Midbrain (tissue), 1 donor: ENCODE results near the gene LRCH1.

ENCODE experiments used
- DNase-seq: peaks from one replicate; lab custom pipeline; 2025; lab: John Stamatoyannopoulos, UW

The LRCH1 gene

GRCh38 chr13:46535825-46536224 lies 17.1 kb upstream of the LRCH1 start:
- no peak for DNase-seq

GRCh38 chr13:46536341-46536740 lies 16.6 kb upstream of the LRCH1 start:
- DNase-seq: no peak

GRCh38 chr13:46539231-46539630 lies 13.7 kb upstream of the LRCH1 start:
- DNase-seq: no peak

GRCh38 chr13:46541210-46541609 lies 11.8 kb upstream of the LRCH1 start:
- DNase-seq: no peak

- no peak for DNase-seq
Observed at GRCh38 chr13:46542833-46543232, 10.1 kb upstream of the LRCH1 start.

- no peak for DNase-seq
Observed at GRCh38 chr13:46543287-46543686, 9.7 kb upstream of the LRCH1 start.

DNA sequence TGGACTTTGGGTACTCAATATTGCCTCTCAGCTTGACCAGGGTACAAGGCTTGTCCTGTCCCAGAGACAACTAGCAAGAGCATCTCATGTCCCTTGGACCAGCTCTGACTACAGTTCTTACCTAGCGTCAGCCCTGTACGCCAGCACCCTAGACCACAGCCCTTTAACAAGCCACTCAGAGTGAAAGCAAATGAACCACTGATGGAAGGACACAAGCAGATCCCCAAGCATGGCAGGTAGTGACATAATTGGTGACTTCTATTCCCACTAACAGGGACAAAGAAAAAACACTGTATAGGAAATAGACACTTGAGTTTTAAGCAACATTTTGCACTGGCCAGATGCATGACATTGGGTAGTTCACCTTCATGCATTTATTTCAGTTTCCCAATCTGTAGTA lies 8.8 kb upstream of the LRCH1 start:
- DNase-seq: no peak

GRCh38 chr13:46544811-46545210 lies 8.2 kb upstream of the LRCH1 start:
- DNase-seq: no peak

DNA sequence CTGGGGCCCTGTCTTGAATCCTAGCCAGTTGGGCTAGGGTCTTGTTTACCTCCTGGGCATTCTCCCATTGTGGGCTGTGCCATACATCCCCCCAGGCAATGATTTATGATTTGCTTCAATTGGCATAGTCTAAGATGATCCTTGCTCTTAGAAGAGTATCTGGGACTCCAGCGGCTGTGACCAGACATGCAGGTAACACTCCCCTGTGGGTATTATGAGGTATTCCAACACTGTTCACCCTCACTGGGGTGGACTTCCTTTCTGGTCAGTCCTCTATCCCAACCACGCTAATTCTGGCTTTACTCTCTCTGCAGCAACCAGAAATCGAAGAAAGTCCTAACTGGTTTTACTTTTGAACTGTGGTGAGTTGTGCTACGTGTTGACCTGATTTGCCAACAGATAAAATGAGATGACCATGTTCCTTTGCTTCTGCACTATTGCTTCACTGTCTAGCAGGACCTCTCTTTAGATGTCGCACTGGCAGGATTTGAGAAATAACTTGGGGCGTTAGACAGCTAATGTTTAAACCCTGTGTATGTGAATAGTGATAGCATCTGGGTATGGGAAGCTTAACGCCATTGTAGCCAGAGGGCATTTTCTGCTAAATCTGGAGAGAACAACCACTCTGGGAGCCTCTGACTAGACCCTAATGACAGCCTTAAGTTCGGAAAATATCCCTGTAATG lies 6.7 kb upstream of the LRCH1 start:
- DNase-seq: no peak

DNA sequence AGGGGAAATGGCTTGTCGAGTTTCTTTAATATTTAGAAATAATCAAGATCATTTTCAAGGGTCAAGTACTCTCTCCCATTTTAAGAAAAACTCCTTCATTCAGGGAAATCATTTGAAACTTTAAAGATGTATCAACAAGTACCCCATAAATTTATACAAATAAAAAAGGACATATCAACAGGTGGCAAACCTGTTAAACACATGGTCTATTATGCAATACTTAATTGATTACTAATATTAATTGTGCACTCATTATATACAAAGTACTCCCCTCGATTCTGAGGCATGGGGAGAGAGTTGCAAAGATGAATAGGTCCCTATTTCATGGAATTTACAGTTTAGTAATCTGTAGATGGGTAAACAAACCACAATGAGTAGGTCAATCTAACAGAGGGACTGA lies 2.1 kb upstream of the LRCH1 start:
- no peak for DNase-seq

GRCh38 chr13:46551410-46552302 lies 1.3 kb upstream of the LRCH1 start:
- peak; percentile 52 for DNase-seq

- DNase-seq: no peak
Observed at GRCh38 chr13:46552303-46552682, 677 bp upstream of the LRCH1 start.

- no peak for DNase-seq
Observed at GRCh38 chr13:46553521-46553885, 533 bp downstream of the LRCH1 start.

- DNase-seq: peak; percentile 22
Observed at GRCh38 chr13:46553886-46554858, 1.2 kb downstream of the LRCH1 start.

DNA sequence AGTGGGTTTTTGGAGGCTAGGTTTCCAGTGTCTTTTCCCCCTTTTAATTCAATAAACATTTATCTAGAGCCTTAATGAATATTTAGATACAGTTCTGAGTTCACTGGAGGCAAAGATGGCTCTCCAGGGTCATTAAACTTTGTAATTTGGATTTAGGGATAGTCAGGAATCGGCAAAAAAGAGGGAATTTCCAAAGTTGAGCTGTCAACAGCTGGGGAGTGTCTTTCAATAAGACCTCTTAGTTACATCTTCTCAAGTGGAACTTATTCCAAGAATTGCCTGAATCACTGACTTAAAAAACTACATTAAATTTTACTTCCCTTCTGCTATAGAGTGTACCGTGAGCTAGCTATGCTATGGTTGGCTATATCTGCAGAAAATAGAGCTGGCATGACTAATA lies 2.0 kb downstream of the LRCH1 start:
- DNase-seq: no peak

- no peak for DNase-seq
Observed at GRCh38 chr13:46555722-46556417, 2.9 kb downstream of the LRCH1 start.

DNA sequence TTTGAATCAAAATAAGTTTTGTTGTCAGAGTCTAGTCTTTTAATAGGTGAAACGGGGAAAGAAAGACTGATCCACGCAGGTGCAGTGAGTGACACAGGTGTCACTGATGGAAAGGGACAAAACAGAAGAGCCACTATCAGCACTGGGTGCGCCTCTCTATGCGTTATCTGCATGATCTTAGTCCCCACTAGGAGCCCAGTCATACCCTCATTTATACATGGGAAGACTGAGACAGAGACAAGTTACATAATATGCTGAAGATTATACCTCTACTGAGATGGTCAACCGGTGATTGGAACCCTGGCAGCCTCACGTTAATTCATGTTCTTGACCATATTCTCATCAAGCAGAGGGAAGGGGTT lies 3.4 kb downstream of the LRCH1 start:
- no peak for DNase-seq

- no peak for DNase-seq
Observed at GRCh38 chr13:46559272-46559805, 6.4 kb downstream of the LRCH1 start.

DNA sequence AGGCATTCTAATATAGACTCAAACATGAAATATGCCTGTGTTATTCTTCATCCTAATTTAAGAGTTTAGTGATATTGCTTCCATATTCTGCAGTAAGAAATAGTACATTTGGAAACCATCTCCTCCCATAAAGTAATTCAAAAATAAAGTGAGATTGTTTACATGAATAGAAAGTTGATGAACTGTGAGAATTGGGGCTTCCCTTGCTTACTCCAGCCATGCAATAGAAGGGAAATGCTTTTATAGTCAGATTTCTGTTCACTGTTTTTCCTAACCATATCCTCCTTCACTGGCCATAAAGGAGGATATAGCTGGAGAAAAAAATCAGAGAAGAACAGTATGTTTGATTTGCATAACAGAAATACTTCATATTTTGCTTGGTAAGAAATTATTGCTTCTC lies 7.8 kb downstream of the LRCH1 start:
- DNase-seq: no peak

DNA sequence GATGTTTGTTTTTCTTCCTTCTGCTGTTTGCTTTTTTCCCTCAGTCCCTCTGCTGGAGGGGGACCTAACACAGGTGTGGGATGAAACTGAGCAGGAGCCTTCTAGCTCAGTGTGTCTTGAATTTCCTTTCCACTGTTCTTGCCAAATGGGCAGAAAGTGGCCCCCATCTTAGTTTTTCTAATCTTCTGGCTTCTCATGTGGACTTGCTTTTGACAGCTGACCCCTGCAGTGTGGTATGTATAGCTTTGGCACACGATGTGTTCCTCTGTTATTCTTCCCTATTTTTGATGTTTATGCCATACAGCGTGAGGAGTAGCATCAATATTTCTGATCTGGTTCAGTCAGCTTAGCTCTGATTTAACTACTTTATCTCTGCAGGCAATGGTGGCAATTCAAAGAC lies 8.3 kb downstream of the LRCH1 start:
- DNase-seq: no peak

- DNase-seq: no peak
Observed at GRCh38 chr13:46561691-46562090, 8.7 kb downstream of the LRCH1 start.

DNA sequence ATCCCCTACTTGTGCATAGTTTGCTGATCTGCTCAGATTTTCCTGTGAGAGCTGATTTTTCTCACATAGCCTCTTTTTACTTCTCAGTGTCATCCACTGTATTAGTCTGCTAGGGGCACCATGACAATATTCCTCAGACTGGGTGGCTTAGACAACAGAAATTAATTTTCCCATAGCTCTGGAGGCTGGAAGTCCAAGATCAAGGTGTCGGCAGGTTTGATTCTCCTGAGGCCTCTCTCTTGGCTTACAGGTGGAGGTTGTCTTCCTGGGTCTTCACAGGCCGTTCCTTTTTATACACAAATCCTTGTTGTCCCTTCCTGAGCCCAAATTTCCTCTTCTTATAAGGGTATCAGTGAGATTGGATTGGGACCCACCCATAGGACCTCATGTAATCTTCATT lies 9.2 kb downstream of the LRCH1 start:
- no peak for DNase-seq
